GM18511 (cell line): ENCODE results near the gene ATP5MC3.

ENCODE experiments used
- ATAC-seq: cut with Tn5 transposase; IDR thresholded peaks from one replicate; pipeline ENCODE4 v1.9.1; 2021; ENCODE audit warnings: mild to moderate bottlenecking, moderate library complexity; ENCODE audit not compliant: unreplicated experiment

ATP5MC3 gene

GRCh38 chr2:175168564-175168945, 13.0 kb downstream of the ATP5MC3 start:
- ATAC-seq, result peak; percentile 38

GRCh38 chr2:175167792-175168563, 13.5 kb downstream of the ATP5MC3 start, which contains the start of gene ATF2:
Gene ATF2 (minus strand): TSS chr2:175168203. CDS start chr2:175136443, 31,760 bp downstream.
- ATAC-seq, result peak; percentile 93

GRCh38 chr2:175167076-175167791, 14.3 kb downstream of the ATP5MC3 start:
- peak; percentile 13 for ATAC-seq

- no peak for ATAC-seq
Observed at GRCh38 chr2:175166216-175166824, 15.2 kb downstream of the ATP5MC3 start.

GRCh38 chr2:175164235-175164634, 17.3 kb downstream of the ATP5MC3 start:
- no peak for ATAC-seq

- ATAC-seq, result no peak
Observed at GRCh38 chr2:175158894-175159293, 22.6 kb downstream of the ATP5MC3 start.

- no peak for ATAC-seq
Observed at GRCh38 chr2:175156534-175156933, 25.0 kb downstream of the ATP5MC3 start.

GRCh38 chr2:175154661-175155082, 26.8 kb downstream of the ATP5MC3 start:
- ATAC-seq, result peak; percentile 85

GRCh38 chr2:175152242-175152641, 29.3 kb downstream of the ATP5MC3 start:
- ATAC-seq, result peak; percentile 79

GRCh38 chr2:175151791-175152190, 29.7 kb downstream of the ATP5MC3 start:
- ATAC-seq, result no peak

- no peak for ATAC-seq
Observed at GRCh38 chr2:175147186-175147585, 34.3 kb downstream of the ATP5MC3 start.

GRCh38 chr2:175143678-175144077, 37.8 kb downstream of the ATP5MC3 start:
- ATAC-seq, result no peak

- ATAC-seq, result no peak
Observed at GRCh38 chr2:175143191-175143590, 38.3 kb downstream of the ATP5MC3 start.

- no peak for ATAC-seq
Observed at GRCh38 chr2:175140332-175140731, 41.2 kb downstream of the ATP5MC3 start.

GRCh38 chr2:175137793-175138192, 43.7 kb downstream of the ATP5MC3 start:
- ATAC-seq, result no peak

GRCh38 chr2:175136334-175137215, 44.9 kb downstream of the ATP5MC3 start:
- peak; percentile 79 for ATAC-seq

- ATAC-seq, result no peak
Observed at GRCh38 chr2:175135862-175136261, 45.6 kb downstream of the ATP5MC3 start.

GRCh38 chr2:175135177-175135576, 46.3 kb downstream of the ATP5MC3 start:
- ATAC-seq, result no peak

GRCh38 chr2:175131252-175131651, 50.3 kb downstream of the ATP5MC3 start:
- no peak for ATAC-seq

GRCh38 chr2:175126661-175127060, 54.8 kb downstream of the ATP5MC3 start:
- no peak for ATAC-seq
